Measurements from ENCODE around the gene SPATS2L. TPM values are rescaled to one million over a fixed set of nuclear protein-coding genes. Genes with fewer than 3 reads are reported as not detected.

SPATS2L gene
- total RNA-seq, 4 donors from 2014 or later = 33.4 to 236 (median 159) TPM

DNA sequence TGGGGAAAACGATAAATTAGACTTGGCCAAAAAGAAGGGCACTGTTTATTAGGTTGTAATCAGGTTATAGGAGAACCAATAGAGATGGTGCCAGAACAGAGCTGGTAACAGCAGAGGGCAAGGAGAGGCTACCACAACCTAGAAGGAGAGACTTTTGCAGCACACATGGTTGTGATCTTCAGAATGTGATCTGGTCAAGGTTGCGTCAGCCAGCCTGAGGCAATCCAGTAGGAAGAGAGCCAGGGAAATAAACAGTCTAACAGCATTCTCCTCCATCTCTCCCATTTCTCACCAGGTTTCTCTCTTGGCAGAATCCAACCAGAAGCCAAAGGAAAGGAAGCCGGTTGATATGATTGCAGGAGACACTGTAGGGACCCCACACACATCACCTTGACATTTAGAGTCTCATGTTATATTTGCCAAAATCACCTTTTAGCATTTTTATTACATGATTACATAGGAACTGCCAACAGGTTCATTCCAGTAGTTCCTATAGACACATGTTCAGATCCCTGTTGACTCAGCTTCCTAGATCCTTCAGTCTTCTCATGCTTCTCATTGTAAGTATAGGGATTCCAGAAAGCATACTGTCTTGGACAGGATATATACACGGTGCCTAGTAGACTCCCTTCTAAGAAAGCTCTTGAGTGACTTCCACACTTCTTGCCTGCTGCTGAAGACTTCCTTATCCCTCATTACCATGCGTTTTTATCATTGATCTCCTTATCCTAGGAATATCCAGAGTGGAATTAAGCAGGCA is 17.6 kb upstream of the SPATS2L start:
- no peaks in the 10 kb centered on the region for H3K4me1 ChIP-seq
- 74 to 87% methylated on average over 4 to 5 of the region's 5 CpGs for WGBS, 2 donors (ENCODE audit: low coverage in 1 of 2)
- H3K9me3 ChIP-seq = no peaks in the 10 kb centered on the region
- H3K27me3 ChIP-seq = no peaks in the 10 kb centered on the region
- in situ Hi-C loops (cut with MboI; ENCODE audit: low pct_ligation_motif_present in 1 of 4, low pct_unique_long_range_greater_than_20kb in 1 of 4, low sequenced_read_pairs in 3 of 4) = loop anchor here in 1 of 4 donors (25.0 kb wide), 1 partner anchor 302 kb away; no protein-coding TSS in a partner anchor
- no peak for DNase-seq
- no peak overlapping the region for H3K4me3 ChIP-seq
- TF ChIP-seq, protein P1, sequence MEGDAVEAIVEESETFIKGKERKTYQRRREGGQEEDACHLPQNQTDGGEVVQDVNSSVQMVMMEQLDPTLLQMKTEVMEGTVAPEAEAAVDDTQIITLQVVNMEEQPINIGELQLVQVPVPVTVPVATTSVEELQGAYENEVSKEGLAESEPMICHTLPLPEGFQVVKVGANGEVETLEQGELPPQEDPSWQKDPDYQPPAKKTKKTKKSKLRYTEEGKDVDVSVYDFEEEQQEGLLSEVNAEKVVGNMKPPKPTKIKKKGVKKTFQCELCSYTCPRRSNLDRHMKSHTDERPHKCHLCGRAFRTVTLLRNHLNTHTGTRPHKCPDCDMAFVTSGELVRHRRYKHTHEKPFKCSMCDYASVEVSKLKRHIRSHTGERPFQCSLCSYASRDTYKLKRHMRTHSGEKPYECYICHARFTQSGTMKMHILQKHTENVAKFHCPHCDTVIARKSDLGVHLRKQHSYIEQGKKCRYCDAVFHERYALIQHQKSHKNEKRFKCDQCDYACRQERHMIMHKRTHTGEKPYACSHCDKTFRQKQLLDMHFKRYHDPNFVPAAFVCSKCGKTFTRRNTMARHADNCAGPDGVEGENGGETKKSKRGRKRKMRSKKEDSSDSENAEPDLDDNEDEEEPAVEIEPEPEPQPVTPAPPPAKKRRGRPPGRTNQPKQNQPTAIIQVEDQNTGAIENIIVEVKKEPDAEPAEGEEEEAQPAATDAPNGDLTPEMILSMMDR (IDR thresholded peaks at IDR 0.05) = no peak
- TF ChIP-seq POLR2A (IDR thresholded peaks at IDR 0.05) (no peak), POLR2AphosphoS5 (IDR thresholded peaks at IDR 0.05) (no peak), EP300 (IDR thresholded peaks at IDR 0.05; ENCODE audit: low read depth) (no peak)
- intact Hi-C loops (cut with DNase I; ENCODE audit: low total_unique reads) = no loop called here
- no peak overlapping the region for H3K27ac ChIP-seq
- H3K36me3 ChIP-seq = no peaks in the 10 kb centered on the region

DNA sequence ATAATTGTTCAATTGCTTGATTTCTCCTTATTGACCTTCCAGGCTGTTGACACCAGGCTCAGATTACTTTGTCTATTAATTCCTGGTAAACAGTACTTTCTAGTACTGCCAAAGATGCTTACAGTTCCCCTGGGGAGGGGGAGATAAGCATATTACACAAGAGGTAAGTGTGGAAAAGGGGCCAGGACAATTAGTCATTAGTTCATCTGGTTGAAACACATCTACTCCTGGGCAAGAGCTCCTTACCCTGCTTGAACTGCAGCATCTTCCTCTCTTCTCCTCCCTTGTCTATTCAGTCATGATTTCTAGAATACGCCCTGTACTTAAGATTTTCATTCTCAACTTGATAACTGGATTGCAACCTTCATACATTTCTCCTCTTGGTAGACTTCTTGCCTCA is 10.4 kb upstream of the SPATS2L start:
- WGBS, 2 donors (ENCODE audit: low coverage in 1 of 2) = 91% methylated on average over 1 of the region's 1 CpG; no CpG with 5 or more reads in 1 of the 2 donors
- no peak overlapping the region for H3K4me3 ChIP-seq
- intact Hi-C loops (cut with DNase I; ENCODE audit: low total_unique reads) = no loop called here
- no peak for DNase-seq
- H3K4me1 ChIP-seq = no peaks in the 10 kb centered on the region
- no peaks in the 10 kb centered on the region for H3K9me3 ChIP-seq
- no peaks in the 10 kb centered on the region for H3K27me3 ChIP-seq
- no peak overlapping the region for H3K27ac ChIP-seq
- TF ChIP-seq EP300 (IDR thresholded peaks at IDR 0.05; ENCODE audit: low read depth) = no peak
- TF ChIP-seq, protein P1 (IDR thresholded peaks at IDR 0.05) = no peak
- TF ChIP-seq POLR2A (IDR thresholded peaks at IDR 0.05) = no peak
- TF ChIP-seq POLR2AphosphoS5 (IDR thresholded peaks at IDR 0.05) = no peak
- in situ Hi-C loops (cut with MboI; ENCODE audit: low pct_ligation_motif_present in 1 of 4, low pct_unique_long_range_greater_than_20kb in 1 of 4, low sequenced_read_pairs in 3 of 4) = loop anchor here in 2 of 4 donors (10.0 to 25.0 kb wide), 2 partner anchors 309 to 311 kb away; no protein-coding TSS in a partner anchor
- H3K36me3 ChIP-seq = no peaks in the 10 kb centered on the region

DNA sequence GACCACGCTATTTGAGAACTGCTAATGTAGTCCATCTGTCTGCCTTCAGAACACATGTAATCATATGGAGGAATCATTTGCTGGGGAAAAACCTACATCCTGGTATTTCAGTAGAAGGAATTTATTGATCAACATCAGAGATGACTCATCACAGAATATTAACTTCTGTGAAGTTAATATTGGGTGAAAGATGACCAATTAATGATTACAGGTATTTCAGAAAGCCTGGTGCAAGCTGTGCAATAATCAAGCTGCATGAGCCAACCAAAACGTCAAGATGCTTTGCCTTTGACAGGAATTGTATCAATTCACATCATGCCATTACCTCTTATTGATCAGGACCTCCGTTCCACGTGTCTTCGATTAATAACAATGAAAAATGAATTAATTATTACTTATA is 9.4 kb upstream of the SPATS2L start:
- Histone ChIP-seq H3K4me3 (no peak overlapping the region), H3K4me1 (no peaks in the 10 kb centered on the region), H3K27ac (no peak overlapping the region), H3K9me3 (no peaks in the 10 kb centered on the region), H3K36me3 (no peaks in the 10 kb centered on the region), H3K27me3 (no peaks in the 10 kb centered on the region)
- TF ChIP-seq EP300 (IDR thresholded peaks at IDR 0.05; ENCODE audit: low read depth) (no peak), POLR2A (IDR thresholded peaks at IDR 0.05) (no peak), POLR2AphosphoS5 (IDR thresholded peaks at IDR 0.05) (no peak)
- TF ChIP-seq, protein P1 (IDR thresholded peaks at IDR 0.05) = no peak
- DNase-seq = no peak
- 84 to 87% methylated on average over 4 to 5 of the region's 5 CpGs for WGBS, 2 donors (ENCODE audit: low coverage in 1 of 2)
- in situ Hi-C loops (cut with MboI; ENCODE audit: low pct_ligation_motif_present in 1 of 4, low pct_unique_long_range_greater_than_20kb in 1 of 4, low sequenced_read_pairs in 3 of 4) (loop anchor here in 2 of 4 donors (10.0 to 25.0 kb wide), 2 partner anchors 310 to 312 kb away; no protein-coding TSS in a partner anchor), intact Hi-C loops (cut with DNase I; ENCODE audit: low total_unique reads) (no loop called here)

DNA sequence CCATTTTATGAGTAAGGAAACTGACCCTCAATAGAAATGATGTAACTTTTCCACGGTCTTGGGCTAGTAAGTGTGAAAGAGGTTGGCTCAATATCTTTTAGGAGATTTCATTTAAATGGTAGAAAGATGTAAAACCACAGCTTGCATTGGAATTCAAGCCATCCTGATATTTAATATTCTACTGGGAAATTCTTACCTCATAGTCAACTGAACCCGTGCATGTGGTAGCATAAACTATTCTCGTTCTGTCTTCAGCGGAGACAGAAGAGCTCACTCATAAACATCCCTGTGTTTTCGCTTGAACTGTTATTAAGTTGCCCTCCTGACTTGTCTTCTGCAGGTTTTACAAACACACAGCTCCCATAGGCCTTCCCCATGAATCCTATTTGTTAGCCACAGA is 8.5 kb upstream of the SPATS2L start:
- no peak overlapping the region for H3K4me3 ChIP-seq
- in situ Hi-C loops (cut with MboI; ENCODE audit: low pct_ligation_motif_present in 1 of 4, low pct_unique_long_range_greater_than_20kb in 1 of 4, low sequenced_read_pairs in 3 of 4) (loop anchor here in 2 of 4 donors (10.0 to 25.0 kb wide), 2 partner anchors 311 to 313 kb away; no protein-coding TSS in a partner anchor), intact Hi-C loops (cut with DNase I; ENCODE audit: low total_unique reads) (no loop called here)

More for the DNA sequence above, 8.5 kb upstream of the SPATS2L start:
- no peaks in the 10 kb centered on the region for H3K27me3 ChIP-seq
- TF ChIP-seq, protein P1 (IDR thresholded peaks at IDR 0.05) = no peak
- TF ChIP-seq EP300 (IDR thresholded peaks at IDR 0.05; ENCODE audit: low read depth) = no peak
- TF ChIP-seq POLR2AphosphoS5 (IDR thresholded peaks at IDR 0.05) = no peak
- no peak for TF ChIP-seq POLR2A (IDR thresholded peaks at IDR 0.05)
- WGBS, 2 donors (ENCODE audit: low coverage in 1 of 2) = 82 to 91% methylated on average over 5 of the region's 5 CpGs
- H3K4me1 ChIP-seq = no peaks in the 10 kb centered on the region
- H3K36me3 ChIP-seq = no peaks in the 10 kb centered on the region
- DNase-seq = no peak
- H3K27ac ChIP-seq = no peak overlapping the region
- H3K9me3 ChIP-seq = no peaks in the 10 kb centered on the region
